GOT3 (cell line): Measurements from ENCODE around the gene CAVIN1.
"Not testable (repeated sequence)": the region's sequence is repeated elsewhere in the genome, so short reads cannot be mapped to it uniquely, and the experiment has no call there.

Experiments used
- DNase-seq: peaks from one replicate; lab custom pipeline; 2025; ENCODE audit warnings: mixed read lengths; lab: John Stamatoyannopoulos, UW

CAVIN1 gene

GRCh38 chr17:42378959-42379594 is 44.0 kb downstream of the CAVIN1 start:
- DNase-seq: no peak

- DNase-seq: no peak
Measured at GRCh38 chr17:42378359-42378958, 44.6 kb downstream of the CAVIN1 start.

- no peak for DNase-seq
Measured at GRCh38 chr17:42373896-42374295, 49.2 kb downstream of the CAVIN1 start.

- DNase-seq: no peak
Measured at GRCh38 chr17:42372142-42372541, 50.9 kb downstream of the CAVIN1 start.

GRCh38 chr17:42368797-42369561 is 54.1 kb downstream of the CAVIN1 start:
- not testable (repeated sequence) for DNase-seq

GRCh38 chr17:42368310-42368709 is 54.7 kb downstream of the CAVIN1 start:
- not testable (repeated sequence) for DNase-seq

- not testable (repeated sequence) for DNase-seq
Measured at GRCh38 chr17:42366176-42367023, 56.7 kb downstream of the CAVIN1 start.

- DNase-seq: no peak
Measured at GRCh38 chr17:42365136-42365535, 57.9 kb downstream of the CAVIN1 start.

GRCh38 chr17:42363767-42364585 is 59.1 kb downstream of the CAVIN1 start:
- no peak for DNase-seq

- no peak for DNase-seq
Measured at GRCh38 chr17:42363231-42363630, 59.8 kb downstream of the CAVIN1 start.

- DNase-seq: no peak
Measured at GRCh38 chr17:42362245-42362961, 60.7 kb downstream of the CAVIN1 start.

- DNase-seq: no peak
Measured at GRCh38 chr17:42361781-42362186, 61.3 kb downstream of the CAVIN1 start.

GRCh38 chr17:42360388-42360787 is 62.7 kb downstream of the CAVIN1 start:
- DNase-seq: not testable (repeated sequence)

- no peak for DNase-seq
Measured at GRCh38 chr17:42359133-42359532, 63.9 kb downstream of the CAVIN1 start.

- no peak for DNase-seq
Measured at GRCh38 chr17:42358434-42358833, 64.6 kb downstream of the CAVIN1 start.

- no peak for DNase-seq
Measured at GRCh38 chr17:42354956-42355843, 67.9 kb downstream of the CAVIN1 start.
